ENCODE data around the gene GGCX.

Gene GGCX

DNA sequence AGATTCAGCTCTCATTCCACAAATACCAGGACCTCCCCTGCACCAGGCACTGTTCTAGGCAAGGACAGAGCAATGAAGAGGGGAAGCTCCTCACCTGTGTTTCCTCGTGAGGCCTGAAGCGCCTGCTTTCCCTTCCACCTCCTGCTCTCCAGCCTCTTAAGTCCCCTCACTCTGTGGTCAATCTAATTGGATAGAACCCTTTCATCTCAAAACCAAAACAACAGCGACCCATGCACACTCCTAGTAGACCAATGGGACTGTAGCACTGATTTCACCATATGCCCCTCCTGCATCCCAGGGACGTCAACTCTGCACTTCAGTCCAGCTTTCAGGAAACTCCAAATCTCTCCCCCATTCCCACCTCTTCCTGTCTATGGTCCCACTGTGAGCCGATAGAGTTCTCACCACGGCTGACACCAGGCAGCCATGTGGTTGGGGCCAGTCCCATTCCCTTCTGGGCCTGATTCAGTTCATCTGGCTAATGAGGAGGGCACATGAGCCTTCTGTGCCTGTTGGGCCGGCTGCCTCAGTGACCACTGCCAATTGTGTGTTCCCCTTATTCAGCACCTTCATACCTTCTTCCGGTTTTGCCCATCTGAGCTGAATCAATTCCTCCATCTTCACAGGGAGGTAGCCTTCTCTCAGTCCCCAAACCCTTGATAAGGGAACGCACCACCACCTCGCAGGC, 55.6 kb downstream of the GGCX start:
- DNase-seq = no peak

DNA sequence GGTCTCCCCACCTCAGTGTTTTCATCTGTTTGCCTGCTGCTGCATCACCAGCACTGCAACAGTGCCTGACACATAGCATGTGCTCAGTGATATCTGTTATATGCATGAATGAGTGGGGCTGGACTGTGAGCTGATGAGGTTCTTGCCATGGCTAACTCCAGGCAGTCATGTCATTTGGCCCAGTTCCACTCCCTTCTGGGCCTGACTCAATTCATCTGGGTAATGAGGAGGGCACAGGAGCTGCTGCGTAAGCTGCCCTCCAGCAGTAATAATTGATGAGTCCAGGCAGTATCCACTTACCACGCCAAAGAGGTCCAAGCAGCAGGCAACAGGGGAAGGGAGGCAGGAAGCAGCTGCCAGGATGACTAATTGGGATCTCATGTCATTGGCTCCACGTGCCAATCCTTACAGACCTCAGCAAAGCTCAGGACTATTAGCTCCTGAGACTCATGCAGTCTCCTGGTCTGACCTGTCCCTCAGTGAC, 56.5 kb downstream of the GGCX start:
- no peak for DNase-seq

DNA sequence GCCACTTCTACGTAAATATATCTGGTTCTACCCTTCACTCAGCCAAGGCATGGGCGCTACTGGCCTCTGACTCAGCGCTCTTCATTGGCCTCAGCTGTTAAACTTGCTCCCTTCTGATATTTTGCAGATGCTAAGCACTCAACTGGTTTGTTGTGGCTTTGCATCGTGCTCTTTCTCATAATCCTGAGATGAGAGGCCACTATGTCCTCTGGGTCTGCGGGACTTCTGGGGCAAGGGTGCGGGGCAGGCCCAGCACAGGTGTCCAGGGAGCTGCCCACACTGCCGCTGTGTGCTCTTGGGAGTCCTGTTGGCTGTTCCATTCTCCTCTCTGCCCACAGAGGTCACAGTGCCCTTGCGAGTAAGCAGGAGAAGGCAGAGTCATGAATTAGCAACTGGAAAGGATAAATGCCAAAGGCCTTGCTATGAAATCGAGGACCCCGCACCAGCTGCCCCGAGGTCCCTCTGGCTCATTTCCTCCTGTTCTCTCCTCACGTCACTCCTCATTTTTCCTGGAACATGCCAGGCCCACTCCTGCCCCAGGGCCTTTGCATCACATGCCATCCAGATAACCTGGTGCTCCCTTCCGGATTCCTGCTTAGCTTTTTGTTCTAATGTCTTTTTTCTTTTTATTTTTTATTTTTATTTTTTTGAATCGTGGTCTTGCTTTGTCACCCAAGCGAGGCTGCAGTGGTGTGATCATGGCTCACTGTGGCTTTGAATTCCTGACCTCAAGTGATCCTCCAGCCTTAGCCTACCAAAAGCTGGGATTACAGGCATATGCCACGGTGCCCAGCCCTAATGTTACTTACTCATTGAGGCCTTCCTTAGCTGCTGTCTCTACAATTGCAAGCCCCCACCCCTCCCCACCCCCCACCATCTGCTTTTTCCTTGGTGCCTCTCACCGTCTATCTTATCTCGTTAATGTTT, 57.2 kb downstream of the GGCX start:
- DNase-seq = no peak

DNA sequence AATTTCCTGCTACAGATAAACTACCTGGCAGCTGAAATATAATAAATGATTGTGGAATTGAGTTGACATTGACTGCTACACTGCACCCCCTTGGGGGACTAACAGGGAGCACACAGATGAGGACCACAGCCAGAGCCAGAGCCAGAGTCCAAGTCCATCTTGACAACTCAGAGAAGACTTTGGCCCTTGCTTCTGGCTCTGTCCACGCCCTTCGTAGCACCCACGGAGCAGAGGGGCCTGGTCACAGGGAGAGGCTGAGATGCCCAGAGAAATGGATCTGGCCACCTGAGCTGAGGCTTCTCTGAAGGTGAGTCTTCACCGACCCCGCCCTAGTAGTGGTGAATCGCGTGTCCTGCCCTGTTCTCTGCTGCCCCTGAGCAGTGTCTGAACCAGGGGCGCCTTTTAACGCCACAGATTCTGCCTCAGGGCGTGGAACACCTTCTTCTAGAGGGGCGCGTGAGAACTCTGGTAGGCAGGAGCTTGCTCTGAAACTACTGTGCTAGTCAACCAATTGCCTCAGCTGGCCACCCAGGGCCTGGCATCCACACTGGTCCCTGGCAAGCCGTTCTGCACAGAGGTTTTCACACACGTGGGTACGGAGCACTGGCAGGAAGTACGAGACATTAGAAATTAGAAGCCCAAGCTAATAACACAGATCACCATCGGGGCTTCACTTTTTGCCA, 58.0 kb downstream of the GGCX start:
- no peak for DNase-seq

DNA sequence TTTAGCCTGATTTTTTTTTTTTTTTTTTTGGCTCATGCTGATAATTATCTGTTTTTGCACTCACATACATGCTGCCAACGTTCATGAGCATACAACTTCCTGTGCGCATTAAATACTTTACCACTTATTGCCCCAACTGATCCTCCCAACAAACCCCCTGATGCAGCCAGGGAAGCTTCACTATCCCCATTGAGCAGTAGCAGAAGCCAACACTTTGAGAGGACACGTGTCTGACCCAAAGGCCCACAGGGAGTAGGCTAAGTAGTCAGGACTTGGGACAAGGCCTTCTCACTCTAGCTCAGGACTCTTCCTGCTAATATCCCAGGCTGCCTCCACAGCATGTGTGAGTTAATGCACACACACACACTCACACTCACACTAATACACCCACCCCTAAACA, 58.6 kb downstream of the GGCX start:
- no peak for DNase-seq

DNA sequence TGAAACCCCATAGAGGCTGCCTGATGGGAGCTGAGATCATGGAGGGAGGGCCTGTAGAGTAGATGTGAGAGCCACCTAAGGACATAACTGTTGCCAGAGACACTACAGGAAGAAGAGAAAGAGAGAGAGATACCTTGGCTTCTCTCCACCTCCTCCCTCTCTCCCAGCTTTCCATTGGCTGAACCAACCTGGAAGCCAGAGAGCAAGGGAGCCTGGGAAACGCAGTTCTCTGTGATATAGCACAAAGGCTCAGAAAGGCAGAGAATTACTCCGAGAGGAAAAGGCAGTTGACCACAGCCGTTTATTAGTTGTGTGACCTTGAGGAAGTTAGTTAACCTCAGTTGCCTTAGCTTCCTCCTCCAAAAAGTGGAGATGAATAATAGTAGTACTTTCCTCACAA, 60.0 kb downstream of the GGCX start:
- DNase-seq = no peak

DNA sequence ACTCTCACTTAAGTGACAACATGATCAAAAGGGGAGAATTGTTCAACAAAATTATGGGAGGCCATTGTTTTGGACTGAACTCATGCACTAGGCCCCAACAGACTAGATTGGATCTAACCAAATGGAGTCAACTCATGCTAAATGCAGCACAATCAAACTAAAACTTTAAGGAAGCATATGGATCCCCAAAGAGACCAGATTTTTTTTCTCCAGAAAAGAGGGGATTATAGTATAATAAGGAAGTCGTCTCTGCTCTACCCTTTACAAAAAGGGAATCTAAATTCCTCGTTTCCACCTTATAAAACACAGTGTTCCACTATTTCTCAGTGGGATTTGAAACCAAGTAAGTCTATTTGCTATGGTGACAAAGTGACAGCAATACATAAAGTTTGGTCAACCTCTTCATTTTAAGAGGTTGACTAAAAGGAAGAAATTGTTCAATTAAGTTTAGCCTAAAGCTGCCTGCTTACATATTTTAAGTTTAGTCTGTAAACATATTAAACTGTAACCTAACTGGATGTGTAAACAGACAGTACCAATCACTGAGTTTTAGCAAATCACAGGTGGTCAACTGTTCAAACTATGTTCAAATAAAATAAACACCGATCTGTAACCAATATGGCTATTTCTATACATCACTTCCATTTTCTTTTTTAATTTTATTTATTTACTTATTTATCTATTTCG, 63.2 kb downstream of the GGCX start:
- no peak for DNase-seq

DNA sequence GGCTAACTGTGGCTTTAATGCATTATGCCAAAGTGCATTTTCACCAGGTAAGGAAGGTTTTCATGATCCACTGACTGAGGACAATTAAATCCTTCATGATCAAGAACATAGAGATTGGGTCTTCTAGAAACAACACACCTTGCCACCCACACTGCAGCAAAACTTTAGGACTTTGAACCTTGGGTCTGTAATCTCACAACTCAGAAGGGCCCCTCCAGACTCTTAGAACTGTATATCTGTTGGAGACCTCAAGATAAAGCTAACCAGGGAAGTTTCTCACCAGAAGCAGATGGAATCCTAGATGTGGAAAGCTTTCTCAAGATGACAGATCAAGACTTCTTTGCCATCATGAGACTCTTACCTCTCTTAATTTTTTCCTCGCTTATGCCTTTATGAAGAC, 64.9 kb downstream of the GGCX start:
- no peak for DNase-seq

Data from activated CD4-positive, alpha-beta T cell treated with anti-CD3 and anti-CD28 coated beads for 48 hours (primary cell).